ENCODE results near the gene PEAR1.

- TF ChIP-seq CTCF (conservative IDR thresholded peaks at IDR 0.05; ENCODE audit: low read depth, low read length) (no peak), EZH2 (IDR thresholded peaks at IDR 0.05; ENCODE audit: low read length, unreplicated experiment) (no peak)
Measured at GRCh38 chr1:156844638-156845037, 48.9 kb upstream of the PEAR1 start.
